ENCODE data around the gene FKBP7. TPM values are rescaled to one million over a fixed set of nuclear protein-coding genes. Genes with fewer than 3 reads are reported as not detected.

The FKBP7 gene
- total and polyA plus RNA-seq, 2 of the 13 experiments (the other 11 are each of a cell fraction or from before 2014, with no cell fraction given) = 12.4 to 14.8 TPM

- TF ChIP-seq DDIT3 (CRISPR knock-in tag; IDR thresholded peaks at IDR 0.05) = no peak
- no peak for TF ChIP-seq NR3C1 (CRISPR knock-in tag; IDR thresholded peaks at IDR 0.05)
- TF ChIP-seq ZNF547 (CRISPR knock-in tag; IDR thresholded peaks at IDR 0.05) = no peak
- no peak for TF ChIP-seq JUNB (CRISPR knock-in tag; IDR thresholded peaks at IDR 0.05; ENCODE audit: borderline replicate concordance)
- no peak for TF ChIP-seq DZIP1 (CRISPR knock-in tag; IDR thresholded peaks at IDR 0.05)
- no peak for TF ChIP-seq ZBTB4 (CRISPR knock-in tag; IDR thresholded peaks at IDR 0.05; ENCODE audit: borderline replicate concordance)
- TF ChIP-seq ZNF629 (CRISPR knock-in tag; conservative IDR thresholded peaks at IDR 0.05) = no peak
- peak; percentile 64 for TF ChIP-seq KDM5A (IDR thresholded peaks at IDR 0.05; ENCODE audit: borderline replicate concordance, low read length)
- TF ChIP-seq FOXO1 (CRISPR knock-in tag; IDR thresholded peaks at IDR 0.05) = no peak
- TF ChIP-seq CENPBD1 (CRISPR knock-in tag; IDR thresholded peaks at IDR 0.05; ENCODE audit: borderline replicate concordance, low read depth) = 0 out of 2 replicates have a peak, but pooled peaks have one; percentile 68
- no peak for TF ChIP-seq USF2 (IDR thresholded peaks at IDR 0.05; ENCODE audit: low read depth, low read length)
- no peak for TF ChIP-seq USF2 (CRISPR knock-in tag; IDR thresholded peaks at IDR 0.05; ENCODE audit: borderline replicate concordance)
- no peak for TF ChIP-seq ZNF570 (CRISPR knock-in tag; IDR thresholded peaks at IDR 0.05; ENCODE audit: borderline replicate concordance)
- TF ChIP-seq KDM1A (CRISPR knock-in tag; IDR thresholded peaks at IDR 0.05) = no peak
- no peak for TF ChIP-seq ZFX (CRISPR knock-in tag; IDR thresholded peaks at IDR 0.05; ENCODE audit: low read depth)
- no peak for TF ChIP-seq KLF12 (CRISPR knock-in tag; IDR thresholded peaks at IDR 0.05; ENCODE audit: borderline replicate concordance)
- TF ChIP-seq ERF (CRISPR knock-in tag; IDR thresholded peaks at IDR 0.05) = no peak
- TF ChIP-seq ATF7-NPFF (CRISPR knock-in tag; IDR thresholded peaks at IDR 0.05; ENCODE audit: low read depth) = no peak
- peak; percentile 16; the same call in 1 of the 2 replicates for TF ChIP-seq ZNF691 (CRISPR knock-in tag; IDR thresholded peaks at IDR 0.05; ENCODE audit: borderline replicate concordance, low read depth)
- peak; percentile 5; the same call in 1 of the 2 replicates for TF ChIP-seq ZNF354B (CRISPR knock-in tag; IDR thresholded peaks at IDR 0.05)
- no peak for TF ChIP-seq ZNF460 (CRISPR knock-in tag; IDR thresholded peaks at IDR 0.05; ENCODE audit: borderline replicate concordance)
- no peak for TF ChIP-seq FIP1L1 (IDR thresholded peaks at IDR 0.05; ENCODE audit: borderline replicate concordance, insufficient read depth, low read depth, low read length)
Measured at GRCh38 chr2:178450524-178450773, 28.0 kb downstream of the FKBP7 start (continued).
